ENCODE measurements around the gene CMSS1.

DNA sequence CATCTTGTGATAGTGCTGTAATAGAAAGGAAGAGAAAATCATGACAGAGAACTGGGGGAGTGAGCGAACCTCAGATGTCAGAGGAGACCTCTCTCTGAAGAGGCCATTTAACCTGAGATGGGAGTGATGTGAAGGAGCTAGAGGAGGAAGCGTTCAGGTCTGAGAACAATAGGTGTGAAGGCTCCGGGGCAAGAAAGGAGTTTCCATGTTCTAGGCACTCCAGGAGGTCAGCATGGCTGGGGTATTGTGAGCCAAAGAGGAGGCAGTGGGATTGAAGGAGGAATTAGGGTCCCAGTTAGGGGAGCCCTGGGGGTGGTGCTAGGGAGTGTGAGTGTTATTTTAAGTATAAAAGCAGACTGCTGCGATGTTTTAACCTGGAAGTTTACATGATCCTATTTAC, 305.4 kb downstream of the CMSS1 start:
- TF ChIP-seq, protein P1, sequence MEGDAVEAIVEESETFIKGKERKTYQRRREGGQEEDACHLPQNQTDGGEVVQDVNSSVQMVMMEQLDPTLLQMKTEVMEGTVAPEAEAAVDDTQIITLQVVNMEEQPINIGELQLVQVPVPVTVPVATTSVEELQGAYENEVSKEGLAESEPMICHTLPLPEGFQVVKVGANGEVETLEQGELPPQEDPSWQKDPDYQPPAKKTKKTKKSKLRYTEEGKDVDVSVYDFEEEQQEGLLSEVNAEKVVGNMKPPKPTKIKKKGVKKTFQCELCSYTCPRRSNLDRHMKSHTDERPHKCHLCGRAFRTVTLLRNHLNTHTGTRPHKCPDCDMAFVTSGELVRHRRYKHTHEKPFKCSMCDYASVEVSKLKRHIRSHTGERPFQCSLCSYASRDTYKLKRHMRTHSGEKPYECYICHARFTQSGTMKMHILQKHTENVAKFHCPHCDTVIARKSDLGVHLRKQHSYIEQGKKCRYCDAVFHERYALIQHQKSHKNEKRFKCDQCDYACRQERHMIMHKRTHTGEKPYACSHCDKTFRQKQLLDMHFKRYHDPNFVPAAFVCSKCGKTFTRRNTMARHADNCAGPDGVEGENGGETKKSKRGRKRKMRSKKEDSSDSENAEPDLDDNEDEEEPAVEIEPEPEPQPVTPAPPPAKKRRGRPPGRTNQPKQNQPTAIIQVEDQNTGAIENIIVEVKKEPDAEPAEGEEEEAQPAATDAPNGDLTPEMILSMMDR (IDR thresholded peaks at IDR 0.05; ENCODE audit: low read length): no peak
- TF ChIP-seq EZH2 (optimal IDR thresholded peaks at IDR 0.05; ENCODE audit: low read depth, low read length) (no peak), EZH2phosphoT487 (IDR thresholded peaks at IDR 0.05; ENCODE audit: low read length) (no peak)

All from MM.1S (cell line).